CD4-positive, alpha-beta T cell (primary cell): Measurements from ENCODE around the gene INPP5A. TPM values are rescaled to one million over a fixed set of nuclear protein-coding genes. Genes with fewer than 3 reads are reported as not detected.

Experiments
- ATAC-seq: fragments of 200-7000 bp; cut with Tn5 transposase; one replicate; pipeline ENCODE4 v1.10.0; 2022; ENCODE audit warnings: mild to moderate bottlenecking; ENCODE audit not compliant: poor library complexity
- CTCF ChIA-PET: fragments of 350-600 bp; sonication (Branson Sonifier 250); formaldehyde crosslinking; loops from one replicate; lab custom pipeline; 2021; ENCODE audit warnings: antibody characterized with exemption, inconsistent platforms; lab: Charles Lee
- POLR2A ChIA-PET: fragments of 350-600 bp; sonication (Branson Sonifier 250); formaldehyde crosslinking; loops from one replicate; lab custom pipeline; 2021; ENCODE audit warnings: antibody characterized with exemption, inconsistent platforms; lab: Charles Lee
- DNase-seq, 14 experiments: peaks; one replicate each; pipeline ENCODE4 v3.0.0-alpha.2; 2013 to 2020; ENCODE audit warnings: mixed read lengths in 2 of 14
- H3K27ac ChIP-seq, 2 donors: one replicate each; pipeline versions ENCODE4 v1.5.1 to v1.7.0; 2013; ENCODE audit warnings: low read length in 2 of 2, low read depth in 1 of 2, mild to moderate bottlenecking in 1 of 2
- H3K27me3 ChIP-seq, 2 experiments: 1 replicate in 1 of 2; 2 replicates in 1 of 2; pipeline versions ENCODE4 v1.6.1 to v1.7.0; 2013; ENCODE audit warnings: low read length in 2 of 2, control low read depth in 1 of 2, mild to moderate bottlenecking in 1 of 2, moderate library complexity in 1 of 2; ENCODE audit not compliant: insufficient read depth in 2 of 2, control insufficient read depth in 1 of 2
- H3K36me3 ChIP-seq: one replicate; pipeline ENCODE4 v1.6.1; 2013; ENCODE audit warnings: low read length, control low read depth; ENCODE audit not compliant: insufficient read depth
- H3K4me1 ChIP-seq: one replicate; pipeline ENCODE4 v1.6.1; 2013; ENCODE audit warnings: low read length, control low read depth; ENCODE audit not compliant: insufficient read depth
- H3K4me3 ChIP-seq: one replicate; pipeline ENCODE4 v1.5.1; 2013; ENCODE audit warnings: mild to moderate bottlenecking, low read length, moderate library complexity
- H3K9me3 ChIP-seq, 2 experiments: 1 replicate in 1 of 2; 2 replicates in 1 of 2; pipeline versions ENCODE4 v1.6.1 to v1.7.0; 2013; ENCODE audit warnings: low read length in 2 of 2, mild to moderate bottlenecking in 2 of 2, control low read depth in 1 of 2, moderate library complexity in 1 of 2; ENCODE audit not compliant: control insufficient read depth in 1 of 2, insufficient read depth in 1 of 2
- H3K27ac Mint-ChIP-seq: one replicate; pipeline ENCODE4 v1.8.0; 2020; ENCODE audit warnings: mixed read lengths
- H3K27me3 Mint-ChIP-seq: one replicate; pipeline ENCODE4 v1.8.0; 2021; ENCODE audit warnings: mixed read lengths
- H3K36me3 Mint-ChIP-seq: one replicate; pipeline ENCODE4 v1.8.0; 2021; ENCODE audit warnings: low read depth, mixed read lengths
- H3K4me1 Mint-ChIP-seq: one replicate; pipeline ENCODE4 v1.8.0; 2021; ENCODE audit warnings: low read depth, mixed read lengths
- H3K4me3 Mint-ChIP-seq: one replicate; pipeline ENCODE4 v1.8.0; 2020; ENCODE audit warnings: mild to moderate bottlenecking, mixed read lengths
- H3K9me3 Mint-ChIP-seq: one replicate; pipeline ENCODE4 v1.8.0; 2020; ENCODE audit warnings: mixed read lengths
- CTCF ChIP-seq: fragments of 200-600 bp; IDR thresholded peaks from one replicate; pipeline ENCODE4 v1.8.0; 2022; ENCODE audit warnings: antibody characterized with exemption, mild to moderate bottlenecking
- intact Hi-C, 2 experiments: fragments of 100-400 bp; cut with DNase I in 1 of 2; cut with micrococcal nuclease in 1 of 2; formaldehyde crosslinking; loops; one replicate each; pipeline versions ENCODE4 v1.15.1 to v1.9.0; 2023 to 2025; cut with DNase I, micrococcal nuclease
- total RNA-seq, 174 experiments: library from RNA in 2 of 174; stranded (reverse) in 2 of 174; gene quantifications; one replicate each; pipeline ENCODE4 v1.2.3 and lab custom pipeline; 2021 to 2026

The INPP5A gene
- total RNA-seq, 2 experiments from 2014 or later = 22.0 to 24.8 TPM

- DNase-seq = peak in 2 of 14 experiments; percentile 26 to 28
- intact Hi-C loops = loop anchor here (5.0 kb wide), 2 partner anchors 77 to 97 kb away; no protein-coding TSS in a partner anchor
- Mint-ChIP-seq H3K4me1 (peaks cover 74% of the 10 kb centered on the region), H3K27ac (peak overlapping the region; percentile 85), H3K27me3 (no peaks in the 10 kb centered on the region), H3K9me3 (no peaks in the 10 kb centered on the region), H3K36me3 (no peaks in the 10 kb centered on the region), H3K4me3 (peak overlapping the region; percentile 77)
- no peak for TF ChIP-seq CTCF
- CTCF ChIA-PET = no interaction called here
- Histone ChIP-seq H3K27ac (peak overlapping the region; percentile 36 to 40), H3K27me3 (no peaks in the 10 kb centered on the region), H3K4me1 (peaks cover 87% of the 10 kb centered on the region), H3K4me3 (no peak overlapping the region), H3K9me3 (no peaks in the 10 kb centered on the region), H3K36me3 (no peaks in the 10 kb centered on the region)
- no peak for ATAC-seq
- POLR2A ChIA-PET = interaction anchor here (0.9 to 1.6 kb wide), 2 partner anchors 11 to 15 kb away, joined by 3 to 7 read pairs; no protein-coding TSS in a partner anchor
Observed at GRCh38 chr10:132540456-132540855, 2.9 kb downstream of the INPP5A start.

GRCh38 chr10:132541129-132541528 lies 3.5 kb downstream of the INPP5A start:
- Histone ChIP-seq H3K9me3 (no peaks in the 10 kb centered on the region), H3K36me3 (no peaks in the 10 kb centered on the region), H3K27me3 (no peaks in the 10 kb centered on the region), H3K27ac (peak overlapping the region in 1 of 2 donors; percentile 36), H3K4me1 (peaks cover 87% of the 10 kb centered on the region), H3K4me3 (no peak overlapping the region)
- no peaks in the 10 kb centered on the region for H3K9me3 Mint-ChIP-seq
- TF ChIP-seq CTCF = no peak
- ChIA-PET CTCF (no interaction called here), POLR2A (interaction anchor here (0.9 kb wide), 1 partner anchor 11 kb away, joined by 3 read pairs; no protein-coding TSS in a partner anchor)
- no peaks in the 10 kb centered on the region for H3K27me3 Mint-ChIP-seq
- ATAC-seq (no peak), DNase-seq (no peak)
- H3K27ac Mint-ChIP-seq = peak overlapping the region; percentile 85
- intact Hi-C loops = loop anchor here (5.0 kb wide), 2 partner anchors 76 to 96 kb away; no protein-coding TSS in a partner anchor
- peak overlapping the region; percentile 81 for H3K4me3 Mint-ChIP-seq
- H3K4me1 Mint-ChIP-seq = peaks cover 73% of the 10 kb centered on the region
- H3K36me3 Mint-ChIP-seq = no peaks in the 10 kb centered on the region

- CTCF ChIA-PET = no interaction called here
- Mint-ChIP-seq H3K4me3 (peak overlapping the region; percentile 81), H3K9me3 (no peaks in the 10 kb centered on the region), H3K36me3 (no peaks in the 10 kb centered on the region), H3K4me1 (peaks cover 70% of the 10 kb centered on the region), H3K27me3 (no peaks in the 10 kb centered on the region), H3K27ac (peak overlapping the region; percentile 85)
- peaks cover 87% of the 10 kb centered on the region for H3K4me1 ChIP-seq
- no peak for ATAC-seq
- POLR2A ChIA-PET = interaction anchor here (0.9 kb wide), 1 partner anchor 10 kb away, joined by 3 read pairs; no protein-coding TSS in a partner anchor
- H3K27me3 ChIP-seq = no peaks in the 10 kb centered on the region
- TF ChIP-seq CTCF = no peak
- no peaks in the 10 kb centered on the region for H3K36me3 ChIP-seq
- H3K27ac ChIP-seq = no peak overlapping the region
- H3K4me3 ChIP-seq = no peak overlapping the region
- H3K9me3 ChIP-seq = no peaks in the 10 kb centered on the region
- intact Hi-C loops = loop anchor here (5.0 kb wide), 2 partner anchors 76 to 96 kb away; no protein-coding TSS in a partner anchor
- DNase-seq = peak in 1 of 14 experiments; percentile 15
Observed at GRCh38 chr10:132541601-132542011, 4.0 kb downstream of the INPP5A start.
